NCI-H1930 (cell line): ENCODE data around the gene ITPR2.
"Not testable (repeated sequence)": the region's sequence is repeated elsewhere in the genome, so short reads cannot be mapped to it uniquely, and the experiment has no call there.

Experiments used
- DNase-seq, 2 experiments: peaks; one replicate each; lab custom pipeline; 2025; lab: John Stamatoyannopoulos, UW

ITPR2 gene

GRCh38 chr12:26452511-26452910 is 380.5 kb downstream of the ITPR2 start:
- DNase-seq, result no peak

GRCh38 chr12:26451763-26452162 is 381.2 kb downstream of the ITPR2 start:
- DNase-seq, result no peak

DNA sequence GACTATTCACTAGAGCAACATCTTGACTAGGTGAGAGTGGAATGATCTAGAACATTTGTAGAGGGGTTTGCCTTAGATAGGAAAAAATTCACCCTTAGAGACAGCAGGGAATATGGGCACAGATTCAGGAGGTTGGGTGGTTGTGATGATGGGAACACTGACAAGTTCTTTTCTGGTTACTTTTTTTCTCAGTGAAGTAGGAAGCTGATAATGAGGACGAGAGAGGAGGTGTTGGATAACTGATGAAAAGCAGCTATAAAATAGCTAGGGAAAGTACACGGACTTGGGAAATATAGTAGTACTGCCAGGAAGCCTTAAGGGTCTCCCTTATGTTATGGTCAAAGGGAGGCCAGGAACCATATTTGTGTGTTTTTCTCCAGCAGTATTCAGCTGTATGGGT is 387.1 kb downstream of the ITPR2 start:
- DNase-seq, result no peak

GRCh38 chr12:26443309-26443708 is 389.7 kb downstream of the ITPR2 start:
- DNase-seq, result no peak

- no peak for DNase-seq
These were observed 391.6 kb downstream of the ITPR2 start for GRCh38 chr12:26441434-26441833.

- no peak for DNase-seq
These were observed 398.0 kb downstream of the ITPR2 start for GRCh38 chr12:26435069-26435404.

DNA sequence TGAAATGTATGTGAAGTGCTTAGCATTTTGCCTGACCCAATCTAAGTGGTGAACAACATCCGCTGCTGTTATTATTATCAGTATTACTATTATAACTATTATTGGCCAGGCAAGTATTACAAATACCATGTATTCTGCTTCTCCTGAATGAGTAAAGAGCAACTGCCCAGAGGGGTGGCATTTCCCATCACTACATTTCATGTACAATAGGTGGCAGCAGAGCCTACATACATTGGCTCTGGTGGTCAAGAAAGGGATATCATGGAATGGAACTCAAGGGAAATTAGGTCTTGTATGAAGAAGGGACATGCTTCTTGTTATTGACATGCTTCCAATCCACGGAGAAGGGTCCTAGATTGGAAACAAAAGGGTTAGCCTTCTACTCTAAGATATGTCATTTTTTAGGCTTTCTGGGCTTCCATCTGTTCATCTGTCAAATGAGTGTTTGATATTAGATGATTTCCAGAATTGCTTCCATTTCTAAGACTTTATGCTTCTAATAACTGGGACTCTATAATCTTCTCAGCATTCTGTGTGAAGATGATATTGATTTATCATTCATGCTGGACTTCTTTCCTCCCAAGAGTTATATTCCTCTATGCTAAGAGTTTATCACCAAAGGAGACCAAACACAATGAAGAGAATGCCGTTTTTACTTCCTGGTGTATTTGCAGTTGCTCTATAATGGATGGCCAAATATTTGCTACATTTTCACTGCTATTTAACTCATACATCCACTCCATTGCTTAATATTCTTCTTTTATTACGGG is 398.5 kb downstream of the ITPR2 start:
- DNase-seq, result peak; percentile 42 to 57

DNA sequence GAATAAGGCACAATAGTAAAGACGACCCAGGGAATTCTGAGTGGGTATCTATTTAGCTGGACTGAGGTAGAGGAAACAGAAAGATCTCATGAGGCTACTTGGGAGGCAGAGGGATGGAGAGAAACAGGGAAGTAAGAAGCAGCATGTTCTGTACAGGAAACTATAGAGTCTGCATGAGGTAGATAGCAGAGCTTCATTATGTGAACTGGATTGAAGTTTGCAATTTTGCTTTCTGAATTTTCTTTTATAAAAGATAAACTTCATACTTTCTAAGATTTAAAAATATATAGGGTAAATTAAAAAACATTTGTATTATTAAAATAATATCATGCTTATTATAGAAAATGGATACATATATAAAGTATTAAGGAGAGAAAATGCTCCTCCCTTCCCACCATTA is 399.3 kb downstream of the ITPR2 start:
- not testable (repeated sequence) for DNase-seq

DNA sequence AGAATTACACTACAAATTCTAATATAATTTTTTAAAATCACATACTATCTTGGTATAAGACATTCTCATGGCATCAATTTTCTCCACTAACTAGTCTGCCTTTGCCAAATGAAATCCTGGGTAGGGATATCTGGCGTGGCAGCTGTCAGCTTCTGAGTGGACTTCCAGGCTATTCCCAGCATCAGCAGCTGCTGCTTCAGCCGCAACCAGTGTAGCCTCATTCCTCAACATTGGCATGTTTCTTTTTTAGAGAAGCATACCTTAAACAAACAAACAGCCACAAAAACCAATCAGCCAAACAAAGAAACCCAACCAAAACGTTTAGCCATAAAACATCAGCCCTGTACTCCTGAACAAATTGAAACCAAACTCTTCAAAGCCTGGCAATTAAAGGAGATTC is 401.8 kb downstream of the ITPR2 start:
- no peak for DNase-seq

- not testable (repeated sequence) for DNase-seq
These were observed 402.4 kb downstream of the ITPR2 start for GRCh38 chr12:26430596-26430995.

GRCh38 chr12:26429070-26429691 is 403.8 kb downstream of the ITPR2 start:
- DNase-seq, result no peak

- no peak for DNase-seq
These were observed 404.6 kb downstream of the ITPR2 start for GRCh38 chr12:26428420-26428819.

- DNase-seq, result no peak
These were observed 406.3 kb downstream of the ITPR2 start for GRCh38 chr12:26426652-26427051.

DNA sequence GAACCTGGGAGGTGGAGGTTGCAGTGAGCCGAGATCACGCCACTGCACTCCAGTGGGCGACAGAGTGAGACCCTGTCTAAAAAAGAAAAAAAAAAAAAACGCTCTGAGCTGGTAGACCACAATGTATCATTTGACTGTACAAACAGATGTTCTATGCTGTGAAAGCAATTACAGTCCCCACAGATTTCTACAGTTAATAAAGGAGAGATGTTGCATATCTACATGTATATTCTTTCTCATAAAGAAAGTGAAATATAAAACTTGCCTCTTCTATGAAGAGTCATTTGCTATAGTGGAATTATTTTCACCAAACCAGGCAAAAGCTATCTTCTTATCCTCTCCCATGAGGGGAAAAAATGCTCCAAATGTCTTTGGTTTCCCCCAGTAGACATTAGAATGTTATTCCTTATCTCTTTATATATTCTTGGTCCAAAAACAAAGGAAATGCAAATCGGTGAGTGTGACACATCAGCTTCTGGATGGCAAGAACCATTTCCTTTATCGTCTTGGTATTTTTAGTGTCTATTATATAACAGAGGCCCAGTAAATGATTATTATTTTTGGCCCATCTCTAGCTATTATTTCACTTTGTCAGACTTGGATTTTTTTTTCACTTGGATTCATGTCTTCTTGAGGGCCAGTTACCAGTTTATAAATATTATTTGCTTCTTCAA is 407.3 kb downstream of the ITPR2 start:
- no peak for DNase-seq

DNA sequence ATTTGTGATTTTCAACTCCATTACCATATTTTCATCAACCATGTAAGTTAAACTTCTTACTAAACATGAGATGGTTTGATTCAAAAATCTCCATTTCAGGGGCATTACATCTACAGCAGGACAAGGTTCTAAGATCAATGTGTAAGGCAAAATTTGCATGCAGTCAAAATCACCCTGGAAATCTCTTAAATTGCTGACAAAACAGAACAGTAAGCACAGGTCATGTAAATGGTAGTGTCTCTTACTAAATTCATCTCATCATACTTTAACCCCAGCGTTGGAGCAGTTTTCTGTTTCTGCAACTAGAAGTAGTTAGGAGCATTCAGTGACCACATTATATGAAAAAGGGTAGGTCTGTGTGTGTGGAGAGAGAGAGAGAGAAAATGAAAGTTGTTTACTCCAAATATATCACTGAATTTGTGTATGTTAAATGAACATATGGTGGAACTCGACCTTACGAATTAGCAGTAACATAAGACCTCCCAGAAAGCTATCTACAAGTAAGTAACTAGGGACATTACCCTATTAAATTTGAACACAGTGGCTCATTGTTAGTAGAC is 410.1 kb downstream of the ITPR2 start:
- no peak for DNase-seq

DNA sequence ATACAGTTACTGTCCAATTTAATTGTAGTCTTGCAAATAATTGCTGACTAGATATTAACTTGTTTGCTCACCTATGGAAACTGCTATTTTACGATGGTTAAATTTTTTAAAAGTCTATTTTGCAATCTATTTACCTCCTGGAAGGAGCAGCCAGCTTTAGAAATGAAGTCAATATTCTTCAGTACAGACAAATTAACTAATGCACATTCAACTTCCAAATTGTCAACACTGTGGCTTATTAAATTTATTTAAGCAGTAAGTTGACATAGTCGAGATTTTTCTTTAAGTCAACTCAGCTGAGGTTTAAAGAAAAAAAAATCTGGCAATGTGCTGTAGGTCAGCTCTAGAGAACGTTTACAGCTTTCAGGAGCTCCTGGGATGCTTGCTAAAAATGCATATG is 416.4 kb downstream of the ITPR2 start:
- DNase-seq, result peak; percentile 18 to 55

- DNase-seq, result no peak
These were observed 422.3 kb downstream of the ITPR2 start for GRCh38 chr12:26410689-26411088.

DNA sequence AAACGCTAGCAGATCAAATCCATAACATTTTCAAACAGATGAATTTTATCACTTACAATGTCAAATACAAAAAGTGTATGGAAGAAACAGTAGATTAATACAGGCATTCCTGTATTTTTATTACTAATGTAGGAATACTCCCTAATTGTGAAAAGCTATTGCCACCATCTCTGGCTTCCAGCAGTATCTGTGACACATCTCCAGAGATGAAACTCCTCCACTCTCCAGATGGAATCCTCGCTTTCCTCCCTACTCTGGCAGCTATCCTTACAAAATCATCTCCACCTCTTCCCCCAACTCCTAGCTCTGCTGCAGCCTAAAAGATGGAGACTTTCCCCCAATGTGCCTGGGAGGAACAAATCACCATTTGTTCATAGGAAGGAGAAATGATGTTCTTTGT is 426.2 kb downstream of the ITPR2 start:
- DNase-seq, result no peak

GRCh38 chr12:26406391-26406790 is 426.6 kb downstream of the ITPR2 start:
- DNase-seq, result no peak

GRCh38 chr12:26403601-26404000 is 429.4 kb downstream of the ITPR2 start:
- DNase-seq, result no peak

DNA sequence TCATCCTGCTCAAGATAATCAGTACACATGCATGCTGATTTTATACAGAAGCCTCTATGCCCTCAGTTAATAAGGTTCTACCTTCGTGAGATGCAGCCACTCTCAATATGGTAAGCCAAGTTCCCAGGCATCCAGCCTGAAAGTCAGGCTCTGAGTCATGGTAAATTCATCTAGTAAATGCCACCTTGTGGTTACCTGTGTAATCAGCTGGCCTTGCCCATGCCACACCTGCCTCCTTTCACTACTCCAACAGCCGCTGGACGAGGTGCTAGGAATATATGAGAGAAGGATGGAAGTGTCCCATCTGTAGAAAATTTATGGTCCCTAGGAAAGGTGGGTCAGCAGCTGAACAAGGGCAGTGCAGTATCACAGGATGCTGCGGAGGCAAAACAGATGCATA is 430.3 kb downstream of the ITPR2 start:
- DNase-seq, result peak in 1 of 2 experiments; percentile 13

GRCh38 chr12:26401874-26402273 is 431.1 kb downstream of the ITPR2 start:
- no peak for DNase-seq

- DNase-seq, result no peak
These were observed 432.4 kb downstream of the ITPR2 start for GRCh38 chr12:26400627-26401026.
